ENCODE measurements around the gene PCSK6.

DNA sequence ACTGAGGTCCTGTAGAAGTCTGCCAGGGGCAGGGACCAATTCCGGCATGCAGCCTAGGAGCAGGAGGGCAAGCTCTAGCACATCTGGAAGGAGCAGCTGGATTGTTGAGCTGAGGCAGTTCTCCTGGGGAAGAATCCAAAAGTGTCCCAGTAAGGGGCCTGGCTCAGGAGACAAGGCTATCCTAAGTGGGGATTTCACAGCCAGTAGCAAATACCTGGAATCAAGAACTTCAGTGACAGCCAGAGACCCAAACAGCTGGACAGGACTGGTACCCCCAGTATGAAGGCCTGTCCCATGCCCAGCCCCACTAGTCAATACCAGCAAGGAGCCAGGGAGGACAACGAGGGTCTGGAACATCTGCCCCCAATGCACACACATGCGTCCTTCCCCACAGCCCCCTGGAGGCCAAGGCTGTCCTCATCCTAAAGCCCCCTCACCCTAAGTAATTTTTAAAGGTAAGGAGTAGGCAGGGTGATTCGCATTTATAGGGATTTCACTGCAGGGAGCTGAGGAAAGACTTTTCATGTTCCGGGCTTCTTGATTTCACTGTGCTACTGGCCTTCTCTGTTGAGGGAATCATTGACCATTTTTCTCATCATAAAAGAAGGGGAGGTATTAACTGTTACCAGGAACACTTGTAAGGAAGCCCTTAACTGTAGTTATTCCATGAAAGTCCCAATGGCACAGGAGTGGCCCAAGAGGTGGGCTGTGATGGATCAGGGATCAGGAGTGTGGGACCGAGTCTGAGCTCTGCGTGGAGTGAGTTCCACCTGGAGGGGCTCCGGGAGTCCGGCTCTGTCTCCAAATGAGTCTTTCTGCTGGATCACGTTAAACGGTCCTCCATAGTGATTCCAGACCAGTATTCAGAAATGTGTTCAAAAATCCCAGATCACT is 235.1 kb downstream of the PCSK6 start:
- TF ChIP-seq PHF8 (conservative IDR thresholded peaks at IDR 0.05; ENCODE audit: low read depth, low read length) (no peak), EP300 (IDR thresholded peaks at IDR 0.05; ENCODE audit: borderline replicate concordance in 1 of 2, low read depth in 2 of 2, low read length in 2 of 2) (no peak), CHD2 (IDR thresholded peaks at IDR 0.05; ENCODE audit: low read length) (no peak), POLR2A (IDR thresholded peaks at IDR 0.05; ENCODE audit: control extremely low read depth in 1 of 2, low read depth in 2 of 2, low read length in 2 of 2) (no peak), ZNF274 (IDR thresholded peaks at IDR 0.05; ENCODE audit: borderline replicate concordance, extremely low read depth, low read length) (no peak), TAF1 (IDR thresholded peaks at IDR 0.05; ENCODE audit: low read depth, low read length) (no peak)
- TF ChIP-seq, protein P1, sequence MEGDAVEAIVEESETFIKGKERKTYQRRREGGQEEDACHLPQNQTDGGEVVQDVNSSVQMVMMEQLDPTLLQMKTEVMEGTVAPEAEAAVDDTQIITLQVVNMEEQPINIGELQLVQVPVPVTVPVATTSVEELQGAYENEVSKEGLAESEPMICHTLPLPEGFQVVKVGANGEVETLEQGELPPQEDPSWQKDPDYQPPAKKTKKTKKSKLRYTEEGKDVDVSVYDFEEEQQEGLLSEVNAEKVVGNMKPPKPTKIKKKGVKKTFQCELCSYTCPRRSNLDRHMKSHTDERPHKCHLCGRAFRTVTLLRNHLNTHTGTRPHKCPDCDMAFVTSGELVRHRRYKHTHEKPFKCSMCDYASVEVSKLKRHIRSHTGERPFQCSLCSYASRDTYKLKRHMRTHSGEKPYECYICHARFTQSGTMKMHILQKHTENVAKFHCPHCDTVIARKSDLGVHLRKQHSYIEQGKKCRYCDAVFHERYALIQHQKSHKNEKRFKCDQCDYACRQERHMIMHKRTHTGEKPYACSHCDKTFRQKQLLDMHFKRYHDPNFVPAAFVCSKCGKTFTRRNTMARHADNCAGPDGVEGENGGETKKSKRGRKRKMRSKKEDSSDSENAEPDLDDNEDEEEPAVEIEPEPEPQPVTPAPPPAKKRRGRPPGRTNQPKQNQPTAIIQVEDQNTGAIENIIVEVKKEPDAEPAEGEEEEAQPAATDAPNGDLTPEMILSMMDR (IDR thresholded peaks at IDR 0.05; ENCODE audit: control extremely low read depth in 1 of 3, insufficient read depth in 1 of 3, low read depth in 1 of 3, low read length in 3 of 3) = peak in 2 of 3 experiments; percentile 18 to 22; a peak in 2 of 4 replicates

Measured in H1 (cell line).